Loucy (cell line): ENCODE measurements around the gene ME3.

ENCODE experiments used
- CTCF ChIP-seq: fragments of 200-600 bp; sonication (generic); conservative IDR thresholded peaks from 2 replicates; pipeline ENCODE4 v1.5.1; 2014; ENCODE audit warnings: mild to moderate bottlenecking, antibody characterized with exemption, low read length
- EZH2phosphoT487 ChIP-seq: fragments of 200-600 bp; IDR thresholded peaks from 2 replicates; pipeline ENCODE4 v1.6.1; 2018; ENCODE audit warnings: antibody characterized with exemption, mild to moderate bottlenecking, moderate library complexity, borderline replicate concordance

DNA sequence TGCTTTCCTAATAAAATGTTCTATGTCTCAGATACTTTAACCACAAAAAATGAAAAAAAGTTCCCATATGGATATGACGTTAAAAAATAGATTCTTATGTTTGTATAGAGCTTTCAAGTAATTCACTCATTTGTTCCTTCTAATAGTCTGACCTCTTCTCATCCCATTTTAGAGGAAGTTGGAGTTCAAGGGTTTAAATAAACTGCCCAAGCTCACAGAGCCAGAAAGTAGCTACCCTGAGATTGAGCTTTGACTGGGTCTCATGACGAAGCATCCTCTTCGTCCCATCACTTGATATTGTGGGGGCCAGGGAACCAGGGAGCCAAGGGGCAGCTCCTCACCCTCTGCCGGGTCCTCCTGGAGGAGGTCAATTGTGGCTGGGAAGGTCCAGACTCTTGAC, 181.4 kb downstream of the ME3 start:
- TF ChIP-seq CTCF (no peak), EZH2phosphoT487 (no peak)
